ENCODE data around the gene MOV10L1. TPM values are rescaled to one million over a fixed set of nuclear protein-coding genes. Genes with fewer than 3 reads are reported as not detected.

The MOV10L1 gene
- total RNA-seq, 1 experiment from 2014 or later, result not detected

- H3K4me3 ChIP-seq, result no peak overlapping the region
- H3K9me3 ChIP-seq, result no peaks in the 10 kb centered on the region
- DNase-seq, result peak; percentile 60
- H3K36me3 ChIP-seq, result peaks cover 46% of the 10 kb centered on the region
- H3K27me3 ChIP-seq, result no peaks in the 10 kb centered on the region
Observed at GRCh38 chr22:50190182-50190940, 100.6 kb downstream of the MOV10L1 start.

DNA sequence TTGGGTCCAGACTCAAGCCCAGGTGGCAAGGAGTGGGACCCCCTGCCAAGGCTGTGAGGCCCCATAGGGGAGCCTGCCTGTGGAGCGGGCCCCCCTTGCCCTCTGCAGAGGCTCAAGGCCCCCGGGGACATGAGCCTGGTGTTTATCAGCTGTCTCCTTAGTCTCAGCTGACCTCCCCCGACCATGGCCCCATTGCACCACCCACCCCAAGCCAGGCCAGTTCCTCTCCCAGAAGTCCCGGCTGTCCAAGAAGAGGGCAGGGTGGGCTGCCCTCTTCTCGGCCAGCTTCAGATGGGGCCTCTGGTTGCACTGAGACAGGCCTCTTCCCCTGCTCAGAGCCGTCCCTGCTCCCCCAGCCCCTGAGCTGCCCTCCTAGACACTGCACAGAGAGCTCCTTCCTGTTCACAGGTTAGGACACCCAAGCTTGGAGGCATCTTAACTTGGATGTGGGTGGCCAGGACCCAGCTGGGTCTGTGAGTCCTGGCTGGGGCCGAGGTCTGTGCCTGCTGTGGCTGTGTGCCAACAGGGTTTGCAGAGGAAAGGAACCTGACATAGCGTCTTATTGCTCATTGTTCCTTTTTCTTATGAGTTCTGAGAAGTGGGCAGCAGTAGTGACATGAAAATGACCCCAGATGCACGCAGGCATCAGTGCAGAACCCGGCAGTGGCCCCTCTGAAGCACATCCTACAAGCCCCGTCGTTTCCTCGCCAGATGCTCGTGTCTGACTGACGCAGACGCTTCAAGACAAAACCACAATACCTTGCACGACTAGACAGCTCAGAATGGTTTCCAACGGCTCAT, 101.3 kb downstream of the MOV10L1 start:
- Histone ChIP-seq H3K4me3 (no peak overlapping the region), H3K36me3 (peaks cover 46% of the 10 kb centered on the region), H3K9me3 (no peaks in the 10 kb centered on the region), H3K27me3 (no peaks in the 10 kb centered on the region)
- DNase-seq, result no peak

- DNase-seq, result no peak
- H3K36me3 ChIP-seq, result peaks cover 43% of the 10 kb centered on the region
- no peaks in the 10 kb centered on the region for H3K27me3 ChIP-seq
- no peak overlapping the region for H3K4me3 ChIP-seq
- H3K9me3 ChIP-seq, result no peaks in the 10 kb centered on the region
Observed at GRCh38 chr22:50192436-50193204, 102.8 kb downstream of the MOV10L1 start.

DNA sequence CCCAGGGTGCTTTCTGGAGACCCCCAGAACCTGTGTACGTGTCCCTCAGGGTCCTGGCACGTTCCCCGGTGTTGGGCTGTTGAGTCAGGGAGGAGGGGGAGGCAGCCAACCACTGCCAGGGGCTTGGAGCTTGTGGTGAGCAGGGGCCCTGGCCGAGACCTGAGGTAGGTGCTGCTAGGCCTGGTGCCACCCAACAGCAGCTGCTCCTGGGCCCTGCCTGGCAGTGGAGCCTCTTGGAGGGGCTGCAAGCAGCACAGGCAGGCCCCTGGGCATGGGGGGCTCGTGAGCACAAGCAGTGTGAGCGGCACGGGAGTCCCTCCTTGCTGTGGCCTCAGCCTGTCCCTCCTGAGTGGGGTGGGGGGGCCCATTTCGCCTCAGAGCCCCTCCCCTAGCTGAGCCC, 103.8 kb downstream of the MOV10L1 start:
- Histone ChIP-seq H3K9me3 (no peaks in the 10 kb centered on the region), H3K36me3 (peaks cover 33% of the 10 kb centered on the region)

DNA sequence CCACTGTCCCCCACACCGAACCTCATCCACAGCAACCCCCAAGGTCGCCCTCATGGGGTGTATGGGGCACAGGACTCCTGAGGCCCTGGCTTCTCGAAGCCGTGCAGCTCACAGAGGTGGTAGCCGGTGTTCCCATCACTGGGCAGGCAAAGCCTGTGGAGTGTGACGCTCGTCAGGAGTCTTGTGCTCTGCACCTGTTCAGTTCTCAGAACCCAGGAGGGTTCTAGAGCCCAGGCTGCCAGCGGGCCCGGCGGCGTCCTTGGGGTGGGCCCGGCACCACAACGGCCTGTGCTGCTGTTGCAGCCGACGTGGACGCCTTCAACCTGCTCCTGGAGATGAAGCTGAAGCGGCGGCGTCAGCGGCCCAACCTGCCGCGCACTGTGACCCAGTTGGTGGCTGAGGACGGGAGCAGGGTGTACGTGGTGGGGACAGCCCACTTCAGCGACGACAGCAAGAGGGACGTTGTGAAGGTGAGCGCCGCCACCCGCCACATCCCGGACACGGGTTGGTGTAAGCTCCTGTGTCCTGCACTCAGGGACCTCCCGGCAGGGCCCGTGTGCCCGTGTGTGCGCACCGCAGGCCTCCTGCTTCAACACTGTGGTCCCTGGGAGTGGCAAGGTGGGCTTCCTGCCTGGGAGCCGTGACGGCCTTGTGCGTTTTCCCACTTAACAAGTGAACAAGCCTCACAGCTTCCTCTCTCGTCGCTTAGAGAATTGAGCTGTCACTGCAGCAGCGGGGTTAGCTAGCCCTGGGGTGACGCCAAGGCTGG, 104.4 kb downstream of the MOV10L1 start:
- H3K4me3 ChIP-seq, result no peak overlapping the region

More for the DNA sequence above, 103.8 kb downstream of the MOV10L1 start:
- H3K27me3 ChIP-seq, result no peaks in the 10 kb centered on the region
- H3K4me3 ChIP-seq, result no peak overlapping the region
- DNase-seq, result no peak

DNA sequence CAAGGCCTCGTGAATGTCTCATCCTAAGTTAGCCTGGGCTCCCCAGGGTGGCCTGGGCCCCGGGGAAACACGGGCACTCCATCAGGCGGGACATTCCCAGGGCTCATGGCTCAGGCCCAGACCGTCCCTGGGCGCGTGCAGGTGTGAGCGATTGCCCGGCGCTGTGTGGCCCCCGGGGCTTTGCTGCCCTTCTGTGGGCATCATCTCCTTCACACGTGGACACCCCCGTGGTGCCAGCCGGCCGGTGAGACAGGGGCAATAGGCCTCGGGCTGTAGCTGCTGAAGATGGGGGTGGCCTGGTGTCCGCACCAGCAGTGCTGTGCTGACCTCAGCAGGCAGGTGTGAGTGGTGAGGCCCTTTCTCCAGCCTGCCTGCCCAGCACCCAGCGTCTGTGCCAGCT, 106.5 kb downstream of the MOV10L1 start:
- Histone ChIP-seq H3K36me3 (peaks cover 33% of the 10 kb centered on the region), H3K4me3 (no peak overlapping the region), H3K27me3 (no peaks in the 10 kb centered on the region), H3K9me3 (no peaks in the 10 kb centered on the region)
- DNase-seq, result no peak

More for the DNA sequence above, 104.4 kb downstream of the MOV10L1 start:
- H3K36me3 ChIP-seq, result peaks cover 31% of the 10 kb centered on the region
- H3K27me3 ChIP-seq, result no peaks in the 10 kb centered on the region
- no peak for DNase-seq
- H3K9me3 ChIP-seq, result no peaks in the 10 kb centered on the region

- H3K36me3 ChIP-seq, result peaks cover 24% of the 10 kb centered on the region
- DNase-seq, result no peak
- H3K9me3 ChIP-seq, result no peaks in the 10 kb centered on the region
Observed at GRCh38 chr22:50197000-50197800, 107.4 kb downstream of the MOV10L1 start.

DNA sequence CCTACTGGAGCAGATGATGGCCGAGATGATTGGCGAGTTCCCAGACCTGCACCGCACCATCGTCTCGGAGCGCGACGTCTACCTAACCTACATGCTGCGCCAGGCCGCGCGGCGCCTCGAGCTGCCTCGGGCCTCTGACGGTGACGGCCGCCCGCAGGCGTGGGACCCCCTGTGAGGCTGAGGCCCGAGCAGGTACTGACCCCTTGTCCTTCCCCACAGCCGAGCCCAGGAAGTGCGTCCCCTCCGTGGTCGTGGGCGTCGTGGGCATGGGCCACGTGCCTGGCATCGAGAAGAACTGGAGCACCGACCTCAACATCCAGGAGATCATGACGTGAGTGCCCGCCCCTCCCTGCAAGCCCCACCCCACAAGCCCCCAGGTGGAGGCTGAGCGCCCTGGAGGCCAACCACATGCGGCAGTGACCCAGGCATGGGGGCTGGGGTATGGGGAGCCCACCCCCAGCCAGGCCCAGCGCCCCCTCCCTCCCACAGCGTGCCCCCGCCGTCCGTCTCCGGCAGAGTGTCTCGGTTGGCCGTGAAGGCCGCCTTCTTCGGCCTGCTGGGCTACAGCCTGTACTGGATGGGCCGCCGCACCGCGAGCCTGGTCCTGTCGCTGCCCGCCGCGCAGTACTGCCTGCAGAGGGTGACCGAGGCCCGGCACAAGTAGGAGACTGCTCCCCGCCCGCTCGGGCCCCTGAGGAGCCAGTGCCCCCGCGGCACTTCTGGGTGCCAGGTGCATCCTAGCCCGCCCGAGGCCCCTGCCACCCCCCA, 108.2 kb downstream of the MOV10L1 start:
- Histone ChIP-seq H3K4me3 (no peak overlapping the region), H3K27me3 (no peaks in the 10 kb centered on the region), H3K36me3 (peaks cover 27% of the 10 kb centered on the region), H3K9me3 (no peaks in the 10 kb centered on the region)
- DNase-seq, result no peak

More at GRCh38 chr22:50197000-50197800, 107.4 kb downstream of the MOV10L1 start:
- Histone ChIP-seq H3K27me3 (no peaks in the 10 kb centered on the region), H3K4me3 (no peak overlapping the region)

- DNase-seq, result no peak
- H3K27me3 ChIP-seq, result no peaks in the 10 kb centered on the region
- peaks cover 29% of the 10 kb centered on the region for H3K36me3 ChIP-seq
- H3K9me3 ChIP-seq, result no peaks in the 10 kb centered on the region
- no peak overlapping the region for H3K4me3 ChIP-seq
Observed at GRCh38 chr22:50198624-50199017, 108.8 kb downstream of the MOV10L1 start.

- no peaks in the 10 kb centered on the region for H3K9me3 ChIP-seq
- H3K27me3 ChIP-seq, result no peaks in the 10 kb centered on the region
- DNase-seq, result no peak
- peaks cover 28% of the 10 kb centered on the region for H3K36me3 ChIP-seq
- H3K4me3 ChIP-seq, result no peak overlapping the region
Observed at GRCh38 chr22:50199251-50199721, 109.5 kb downstream of the MOV10L1 start.

DNA sequence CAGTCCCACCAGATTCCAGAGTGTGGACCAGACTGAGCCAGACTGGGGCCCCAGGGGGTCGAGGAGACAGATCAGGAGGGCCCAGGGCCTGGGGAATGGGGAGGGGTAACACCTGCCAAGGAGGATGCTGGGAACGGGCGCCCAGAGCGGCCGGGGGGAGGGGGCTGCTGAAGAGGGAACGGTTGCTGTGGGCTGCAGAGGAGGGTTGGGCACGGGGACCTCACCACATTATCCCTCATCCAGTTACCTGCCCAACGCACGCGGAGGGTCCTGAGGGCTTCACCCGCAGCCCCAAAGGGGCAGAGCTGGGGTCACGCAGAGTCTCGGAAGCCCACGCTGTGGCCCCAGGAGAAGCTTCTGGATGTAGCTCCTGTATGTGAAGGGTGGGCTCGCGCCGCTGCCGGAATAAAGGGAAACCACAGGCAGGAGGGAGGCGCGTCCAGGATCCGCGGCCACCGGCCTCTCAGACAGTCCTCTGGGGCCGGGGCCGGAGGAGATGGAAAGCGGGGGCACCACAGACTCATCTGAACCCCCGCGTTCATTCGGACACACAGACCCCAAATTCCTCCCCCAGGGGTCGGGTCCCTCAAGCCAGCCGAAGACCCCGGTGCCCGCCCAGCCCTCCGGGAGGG, 110.1 kb downstream of the MOV10L1 start:
- H3K27me3 ChIP-seq, result no peaks in the 10 kb centered on the region
- no peaks in the 10 kb centered on the region for H3K9me3 ChIP-seq
- no peak for DNase-seq
- peaks cover 26% of the 10 kb centered on the region for H3K36me3 ChIP-seq
- peak overlapping the region; percentile 60 for H3K4me3 ChIP-seq

GRCh38 chr22:50200461-50201190, 110.8 kb downstream of the MOV10L1 start, which contains the start of gene SELENOO:
SELENOO (plus strand) TSS chr22:50201011; CDS start chr22:50201037, 26 bp downstream.
- peak within 1 kb of the TSS; percentile 60 for H3K4me3 ChIP-seq
- DNase-seq, result peak; percentile 88
- no peaks in the 10 kb centered on the region for H3K9me3 ChIP-seq
- H3K36me3 ChIP-seq, result peaks cover 30% of the 10 kb centered on the region
- H3K27me3 ChIP-seq, result no peaks in the 10 kb centered on the region

DNA sequence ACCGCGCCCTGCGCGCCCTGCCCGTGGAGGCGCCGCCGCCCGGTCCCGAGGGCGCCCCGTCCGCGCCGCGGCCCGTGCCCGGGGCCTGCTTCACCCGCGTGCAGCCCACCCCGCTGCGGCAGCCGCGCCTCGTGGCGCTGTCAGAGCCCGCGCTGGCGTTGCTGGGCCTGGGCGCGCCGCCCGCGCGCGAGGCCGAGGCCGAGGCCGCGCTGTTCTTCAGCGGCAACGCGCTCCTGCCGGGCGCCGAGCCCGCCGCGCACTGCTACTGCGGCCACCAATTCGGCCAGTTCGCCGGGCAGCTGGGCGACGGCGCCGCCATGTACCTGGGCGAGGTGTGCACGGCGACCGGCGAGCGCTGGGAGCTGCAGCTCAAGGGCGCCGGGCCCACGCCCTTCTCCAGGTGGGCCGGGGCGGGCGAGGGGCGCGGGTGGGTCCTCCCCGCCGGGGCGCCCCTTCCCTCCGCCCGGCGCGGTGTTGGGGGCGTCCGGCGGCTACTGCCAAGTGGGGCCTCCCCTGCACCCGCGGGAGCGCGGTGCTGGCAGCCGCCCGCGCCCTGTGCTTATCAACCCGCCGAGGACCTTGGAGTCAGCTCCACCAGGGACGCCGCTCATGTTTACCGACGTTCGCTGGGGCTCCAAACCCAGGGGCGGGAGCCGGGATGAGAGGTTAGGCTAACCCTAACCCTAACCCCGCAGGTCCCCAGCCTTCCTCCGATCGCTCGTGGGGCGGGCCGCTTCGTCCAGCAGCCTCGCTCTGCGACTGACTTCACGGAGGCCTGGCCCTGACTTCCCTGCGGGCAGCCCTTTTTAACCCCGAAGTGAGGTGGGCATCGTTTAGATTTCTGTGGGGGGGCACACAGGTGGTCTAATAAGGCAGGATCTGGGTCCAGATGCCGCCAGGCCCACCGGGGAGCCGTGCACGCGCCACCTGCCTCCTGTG, 111.7 kb downstream of the MOV10L1 start:
- DNase-seq, result no peak
- Histone ChIP-seq H3K9me3 (no peaks in the 10 kb centered on the region), H3K27me3 (no peaks in the 10 kb centered on the region), H3K4me3 (peak overlapping the region; percentile 60), H3K36me3 (peaks cover 39% of the 10 kb centered on the region)

Data from MG63 (cell line).